ENCODE measurements around the gene TMSB10.

The TMSB10 gene

GRCh38 chr2:84906900-84907714 lies 1.7 kb downstream of the TMSB10 start (continued):
- TF ChIP-seq PRDM10 (tag by site-specific recombination; IDR thresholded peaks at IDR 0.05) (peak; percentile 55; the same call in 1 of the 2 replicates), PBX3 (CRISPR knock-in tag; IDR thresholded peaks at IDR 0.05) (no peak), ZNF416 (tag by site-specific recombination; IDR thresholded peaks at IDR 0.05) (no peak)

GRCh38 chr2:84908948-84909713 lies 3.7 kb downstream of the TMSB10 start:
- POLR2A ChIA-PET = interaction anchor here (4.7 kb wide), 1 partner anchor 16 kb away, joined by 38 read pairs; no protein-coding TSS in a partner anchor
- TF ChIP-seq ZBTB8A (tag by site-specific recombination; IDR thresholded peaks at IDR 0.05) (no peak), ZNF416 (tag by site-specific recombination; IDR thresholded peaks at IDR 0.05) (no peak), ZBTB20 (tag by site-specific recombination; IDR thresholded peaks at IDR 0.05) (no peak), ZNF548 (tag by site-specific recombination; IDR thresholded peaks at IDR 0.05) (peak; percentile 8; the same call in 1 of the 2 replicates), YY2 (tag by site-specific recombination; IDR thresholded peaks at IDR 0.05) (0 out of 2 replicates have a peak, but pooled peaks have one; percentile 33), ZNF585B (tag by site-specific recombination; IDR thresholded peaks at IDR 0.05) (peak; percentile 18; the same call in 1 of the 2 replicates), ZNF580 (tag by site-specific recombination; IDR thresholded peaks at IDR 0.05) (0 out of 2 replicates have a peak, but pooled peaks have one; percentile 55), ZNF248 (tag by site-specific recombination; IDR thresholded peaks at IDR 0.05) (peak; percentile 28; the same call in 1 of the 2 replicates), MZF1 (tag by site-specific recombination; IDR thresholded peaks at IDR 0.05; ENCODE audit: borderline replicate concordance) (no peak), YY1 (tag by site-specific recombination; IDR thresholded peaks at IDR 0.05) (peak; percentile 15; the same call in 1 of the 2 replicates)
- H3K4me1 ChIP-seq (ENCODE audit: control insufficient read depth, insufficient read depth, low read length) = peaks cover 5% of the 10 kb centered on the region
- no peak overlapping the region for H3K4me3 ChIP-seq (ENCODE audit: low read depth, low read length)
- peaks cover 0 to 11% of the 10 kb centered on the region in 2 experiments; a peak in 2 of 3 replicates for H3K36me3 ChIP-seq (ENCODE audit: control insufficient read depth in 2 of 2, insufficient read depth in 1 of 2, low read length in 2 of 2)
- CTCF ChIA-PET = interaction anchor here (1.1 kb wide), 1 partner anchor 17 kb away, joined by 10 read pairs; no protein-coding TSS in a partner anchor
- no peaks in the 10 kb centered on the region for H3K9me3 ChIP-seq (ENCODE audit: control insufficient read depth, insufficient read depth, low read depth, low read length)
- H3K27ac ChIP-seq (ENCODE audit: extremely low read depth, low read depth, low read length) = no peak overlapping the region

- POLR2A ChIA-PET = no interaction called here
- Histone ChIP-seq H3K9me3 (ENCODE audit: control insufficient read depth, insufficient read depth, low read depth, low read length) (no peaks in the 10 kb centered on the region), H3K4me1 (ENCODE audit: control insufficient read depth, insufficient read depth, low read length) (peaks cover 5% of the 10 kb centered on the region; the same call in 1 of the 2 replicates), H3K4me3 (ENCODE audit: low read depth, low read length) (no peak overlapping the region), H3K36me3 (ENCODE audit: control insufficient read depth in 2 of 2, insufficient read depth in 1 of 2, low read length in 2 of 2) (peaks cover 0 to 11% of the 10 kb centered on the region in 2 experiments; a peak in 2 of 3 replicates), H3K27ac (ENCODE audit: extremely low read depth, low read depth, low read length) (no peak overlapping the region)
- TF ChIP-seq KLF10 (tag by site-specific recombination; IDR thresholded peaks at IDR 0.05) = no peak
- TF ChIP-seq ZNF398 (tag by site-specific recombination; IDR thresholded peaks at IDR 0.05) = no peak
- no peak for TF ChIP-seq ZNF596 (tag by site-specific recombination; IDR thresholded peaks at IDR 0.05)
- no peak for TF ChIP-seq ZNF24 (tag by site-specific recombination; IDR thresholded peaks at IDR 0.05)
- TF ChIP-seq ZNF514 (tag by site-specific recombination; IDR thresholded peaks at IDR 0.05) = no peak
- TF ChIP-seq ZNF76 (tag by site-specific recombination; IDR thresholded peaks at IDR 0.05; ENCODE audit: borderline replicate concordance, low read depth) = no peak
- TF ChIP-seq KLF7 (tag by site-specific recombination; IDR thresholded peaks at IDR 0.05; ENCODE audit: borderline replicate concordance) = no peak
- no peak for TF ChIP-seq ZNF747 (tag by site-specific recombination; IDR thresholded peaks at IDR 0.05)
- no peak for TF ChIP-seq ZNF585B (tag by site-specific recombination; IDR thresholded peaks at IDR 0.05)
- CTCF ChIA-PET = no interaction called here
Measured at GRCh38 chr2:84911135-84911678, 5.8 kb downstream of the TMSB10 start.

All from HEK293 (cell line).